ENCODE data around the gene EPG5.
"Not testable (repeated sequence)": the region's sequence is repeated elsewhere in the genome, so short reads cannot be mapped to it uniquely, and the experiment has no call there.

Gene EPG5

DNA sequence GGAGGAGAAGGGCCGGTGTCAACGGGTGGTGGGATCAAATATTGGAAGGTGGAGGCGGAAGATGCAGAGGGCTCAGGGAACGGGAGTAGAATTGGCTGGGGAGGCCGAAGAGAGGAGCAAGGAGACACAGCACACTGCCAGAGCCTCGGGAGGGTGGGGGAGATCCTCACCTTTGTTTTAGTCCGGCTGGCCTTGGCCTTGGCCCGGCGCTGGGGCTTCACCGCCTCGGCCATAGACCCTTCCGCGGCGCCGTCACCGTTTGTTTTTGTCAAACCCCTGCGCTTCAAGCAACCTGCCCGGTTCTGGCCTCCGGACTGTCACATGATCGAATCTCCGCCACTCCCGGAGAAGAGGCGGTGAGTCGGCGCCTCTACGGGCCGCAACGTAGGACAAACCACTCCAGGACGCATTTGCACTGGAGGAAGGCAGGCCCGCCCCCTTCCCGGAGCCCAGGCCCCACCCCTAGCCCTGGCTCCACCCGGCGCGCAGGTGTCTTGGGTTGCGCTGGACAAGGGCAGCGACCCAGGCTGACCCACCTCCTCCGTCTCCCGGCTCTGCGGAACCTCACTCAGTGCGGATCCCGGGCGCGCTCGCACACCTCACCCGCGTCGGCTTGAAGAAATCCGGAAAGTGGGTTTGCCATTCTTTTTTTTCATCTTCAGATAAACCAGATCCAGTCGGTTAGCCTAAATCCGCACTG is at the start of gene EPG5:
TSS of gene EPG5 (minus strand) at position 323 of the 700 bp plus-strand sequence. CDS start at position 233, 90 bp downstream.
- DNase-seq (ENCODE audit: low read depth), result peak; percentile 56

DNA sequence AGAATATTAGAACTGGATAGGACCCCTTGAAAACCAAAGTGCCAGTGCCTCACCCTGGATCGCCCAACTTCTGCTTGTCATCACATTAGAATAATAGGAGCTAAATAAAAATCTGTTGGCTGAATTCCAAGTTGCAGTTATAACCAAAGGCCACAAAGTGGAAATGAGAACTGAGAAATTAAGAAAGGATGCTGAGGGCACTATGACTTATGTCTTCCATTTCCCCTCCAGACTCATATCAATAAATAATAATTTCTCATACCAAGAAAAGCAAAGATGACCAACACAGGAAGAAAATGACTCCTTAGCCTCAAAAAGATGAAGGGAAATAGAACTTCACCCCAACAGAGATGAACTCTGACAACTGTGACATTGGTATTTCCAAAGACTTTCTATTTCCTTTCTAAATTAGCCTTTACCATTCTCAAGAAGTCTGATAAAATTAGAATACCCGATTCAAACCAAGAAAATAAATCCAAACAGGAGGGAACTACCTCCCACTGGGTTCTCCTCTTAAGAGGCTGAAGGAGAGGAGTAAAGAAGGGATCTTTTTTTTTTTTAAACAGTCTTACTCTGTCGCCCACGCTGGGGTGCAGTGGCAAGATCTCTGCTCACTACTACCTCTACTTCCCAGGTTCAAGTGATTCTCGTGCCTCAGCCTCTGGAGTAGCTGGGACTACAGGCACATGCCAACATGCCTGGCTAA is 46.5 kb upstream of the EPG5 start:
- DNase-seq (ENCODE audit: low read depth), result no peak

- DNase-seq (ENCODE audit: low read depth), result no peak
Measured at GRCh38 chr18:46010676-46011075, 43.5 kb upstream of the EPG5 start.

GRCh38 chr18:46010050-46010449 is 42.9 kb upstream of the EPG5 start:
- no peak for DNase-seq (ENCODE audit: low read depth)

- no peak for DNase-seq (ENCODE audit: low read depth)
Measured at GRCh38 chr18:46009125-46009840, 42.2 kb upstream of the EPG5 start.

GRCh38 chr18:46008531-46008930 is 41.4 kb upstream of the EPG5 start:
- no peak for DNase-seq (ENCODE audit: low read depth)

- DNase-seq (ENCODE audit: low read depth), result no peak
Measured at GRCh38 chr18:46007165-46007564, 40.0 kb upstream of the EPG5 start.

- DNase-seq (ENCODE audit: low read depth), result no peak
Measured at GRCh38 chr18:46002934-46003333, 35.8 kb upstream of the EPG5 start.

GRCh38 chr18:46001892-46002291 is 34.8 kb upstream of the EPG5 start:
- no peak for DNase-seq (ENCODE audit: low read depth)

- DNase-seq (ENCODE audit: low read depth), result no peak
Measured at GRCh38 chr18:46001074-46001473, 33.9 kb upstream of the EPG5 start.

DNA sequence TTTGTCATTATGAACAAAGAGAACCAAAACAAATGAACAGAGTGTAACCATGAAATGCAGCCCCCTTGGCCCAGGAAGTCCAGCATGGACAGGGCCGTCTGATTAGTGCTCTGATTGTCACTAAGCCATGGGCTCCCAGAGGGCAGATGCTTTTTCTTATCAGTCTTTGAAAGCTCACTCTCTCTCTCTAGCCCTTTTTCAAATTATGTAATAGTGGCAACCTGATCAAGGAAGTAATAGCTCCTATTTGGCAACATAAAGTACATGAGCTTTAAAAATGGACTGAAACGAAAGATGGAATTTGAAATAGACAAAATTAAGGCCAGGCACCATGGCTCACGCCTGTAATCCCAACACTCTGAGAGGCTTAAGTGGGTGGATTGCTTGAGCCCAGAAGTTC is 32.4 kb upstream of the EPG5 start:
- DNase-seq (ENCODE audit: low read depth), result no peak

DNA sequence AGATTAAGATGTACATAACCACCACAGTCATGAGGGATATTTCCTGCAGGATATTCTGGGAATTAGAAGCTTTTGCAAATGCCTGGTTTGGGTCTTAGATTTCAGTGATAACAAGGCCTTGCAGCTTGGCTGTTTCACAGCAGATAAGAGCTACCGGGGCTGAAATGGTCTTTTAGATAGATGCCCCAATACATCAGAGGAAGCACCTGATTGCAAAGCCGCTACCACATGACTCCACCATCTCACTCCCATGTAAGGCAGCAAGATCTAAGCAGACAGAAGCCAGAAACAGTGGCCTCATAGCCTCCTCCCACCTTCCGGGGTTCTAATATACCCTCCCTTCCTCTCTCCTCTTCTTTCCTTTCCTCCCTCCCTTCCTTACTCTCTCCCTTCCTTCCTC is 31.1 kb upstream of the EPG5 start:
- DNase-seq (ENCODE audit: low read depth), result no peak

GRCh38 chr18:45997700-45998151 is 30.6 kb upstream of the EPG5 start:
- DNase-seq (ENCODE audit: low read depth), result no peak

- no peak for DNase-seq (ENCODE audit: low read depth)
Measured at GRCh38 chr18:45995461-45995860, 28.3 kb upstream of the EPG5 start.

DNA sequence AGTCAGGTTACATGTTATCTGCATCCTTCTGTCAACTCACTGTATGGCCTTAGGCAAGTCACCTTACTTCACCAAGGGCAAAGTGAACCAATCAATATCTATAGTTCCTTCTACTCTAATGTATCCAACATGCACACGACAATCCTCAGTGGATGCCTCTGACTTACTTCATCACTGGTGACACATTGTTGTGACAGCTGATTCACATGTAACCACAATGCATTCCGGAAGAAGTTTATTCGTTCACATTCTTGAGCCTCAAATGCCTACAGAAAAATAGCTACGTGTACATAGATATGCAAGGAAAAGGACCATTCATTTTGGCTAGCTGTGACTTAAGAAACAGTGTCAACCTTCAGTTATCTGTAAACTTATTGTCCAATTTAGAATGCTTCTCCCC is 26.3 kb upstream of the EPG5 start:
- DNase-seq (ENCODE audit: low read depth), result peak; percentile 67

GRCh38 chr18:45992527-45992926 is 25.4 kb upstream of the EPG5 start:
- DNase-seq (ENCODE audit: low read depth), result not testable (repeated sequence)

DNA sequence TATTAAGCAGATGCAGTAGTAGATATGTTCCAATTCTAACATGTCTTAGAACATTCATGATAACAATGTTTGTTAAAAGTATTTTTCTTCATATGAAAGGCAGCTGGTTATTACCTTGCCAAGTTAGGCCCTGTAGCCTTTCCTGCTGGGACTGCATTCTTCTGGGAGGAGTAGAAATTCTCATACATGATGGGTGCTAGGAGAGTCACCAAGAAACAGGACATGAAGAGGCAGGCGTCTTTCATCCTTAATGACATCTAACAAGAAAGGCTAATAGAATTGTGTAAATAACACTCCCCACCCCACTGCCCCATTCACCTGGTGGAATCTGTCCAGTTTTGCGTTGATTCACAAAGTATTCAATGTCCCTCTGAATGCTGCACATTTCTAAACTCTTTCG is 24.7 kb upstream of the EPG5 start:
- no peak for DNase-seq (ENCODE audit: low read depth)

DNA sequence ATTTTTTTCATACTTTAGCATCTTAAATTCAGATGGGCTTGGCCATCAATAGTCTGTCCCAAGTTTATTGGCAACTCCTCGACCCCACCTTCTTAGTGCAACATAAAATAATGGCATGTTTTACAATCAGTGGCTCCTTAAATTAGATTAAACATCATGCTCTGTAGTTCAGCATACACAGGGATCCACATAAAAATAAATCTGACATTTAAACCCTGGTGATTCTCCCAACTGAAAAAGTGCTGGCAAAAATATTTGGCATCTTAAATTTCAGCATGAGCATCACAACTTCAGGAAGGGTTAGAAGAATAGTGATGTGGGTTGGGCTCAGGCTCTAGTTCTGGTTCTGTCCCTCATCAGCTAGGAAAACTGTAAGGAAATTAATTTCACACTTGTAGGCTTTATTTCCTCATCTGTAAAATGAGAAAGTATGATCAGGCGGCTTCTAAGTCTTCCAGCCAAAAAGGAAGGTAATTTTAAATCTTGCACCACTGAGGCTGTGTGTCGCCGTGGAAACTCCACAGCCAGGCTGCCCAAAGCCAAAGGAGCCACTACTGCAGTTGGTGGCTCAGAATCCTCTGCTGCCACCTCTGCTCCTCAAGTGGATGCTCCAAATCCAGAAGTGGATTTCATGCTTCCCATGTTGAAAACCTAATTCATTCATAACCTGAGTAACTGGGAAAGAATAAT is 17.6 kb upstream of the EPG5 start:
- DNase-seq (ENCODE audit: low read depth), result no peak

- DNase-seq (ENCODE audit: low read depth), result no peak
Measured at GRCh38 chr18:45981821-45982220, 14.7 kb upstream of the EPG5 start.

DNA sequence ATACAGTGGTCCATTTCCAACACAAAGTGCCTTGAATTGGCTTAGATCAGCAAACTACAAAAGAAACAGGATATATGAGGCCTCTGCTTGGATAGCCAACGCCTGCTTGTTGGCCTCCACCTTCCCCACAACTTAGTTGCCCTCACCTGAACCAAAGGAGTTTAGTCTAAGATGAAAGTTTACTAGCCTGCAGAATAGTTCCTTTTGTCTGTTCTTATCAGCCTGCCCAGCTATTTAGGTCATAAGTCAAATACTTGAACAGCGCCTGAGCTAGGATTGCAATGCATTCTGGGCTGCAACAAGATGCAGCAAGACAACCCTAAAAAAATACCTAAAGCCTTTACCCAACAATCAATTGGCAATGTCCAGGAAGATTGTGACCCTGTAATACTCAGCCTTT is 13.1 kb upstream of the EPG5 start:
- no peak for DNase-seq (ENCODE audit: low read depth)

- DNase-seq (ENCODE audit: low read depth), result no peak
Measured at GRCh38 chr18:45978084-45978483, 11.0 kb upstream of the EPG5 start.

DNA sequence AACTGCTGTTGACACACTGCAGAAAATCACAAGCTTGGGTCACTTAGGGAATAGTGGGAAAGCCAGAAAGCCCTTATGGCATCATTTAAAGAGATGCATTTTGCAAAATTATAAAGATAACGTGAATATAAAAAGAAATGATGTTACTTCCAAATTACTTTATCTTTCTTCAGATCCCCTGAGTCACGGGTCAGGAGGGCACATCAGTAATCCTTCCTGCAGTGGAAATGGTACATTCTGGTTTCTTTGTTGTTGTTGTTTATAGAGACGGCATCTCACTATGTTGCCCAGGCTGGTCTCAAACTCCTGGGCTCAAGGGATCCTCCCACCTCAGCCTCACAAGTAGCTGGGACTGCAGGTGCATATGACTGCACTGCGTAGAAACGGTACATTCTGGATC is 9.8 kb upstream of the EPG5 start:
- DNase-seq (ENCODE audit: low read depth), result no peak

Data from HS-5 (cell line).